ENCODE data around the gene PARM1. TPM values are rescaled to one million over a fixed set of nuclear protein-coding genes. Genes with fewer than 3 reads are reported as not detected.
A peak's percentile ranks its signal among the peaks of the same experiment; 100 is the strongest.

PARM1 gene
- total and polyA plus RNA-seq, 12 donors = 19.7 to 119 (median 71.6) TPM

GRCh38 chr4:74946196-74946595 lies 13.3 kb downstream of the PARM1 start:
- Histone ChIP-seq H3K27ac (no peak overlapping the region), H3K9me3 (peaks cover 0 to 5% (median 0%) of the 10 kb centered on the region in 11 donors), H3K36me3 (no peaks in the 10 kb centered on the region), H3K4me1 (peaks cover 0 to 37% (median 6%) of the 10 kb centered on the region in 9 donors), H3K4me3 (no peak overlapping the region), H3K27me3 (no peaks in the 10 kb centered on the region)
- DNase-seq (no peak), ATAC-seq (no peak)
- 41 to 51% methylated on average over 3 of the region's 3 CpGs for WGBS, 2 donors
- intact Hi-C loops (cut with DNase I) = no loop called here
- TF ChIP-seq, protein P1, sequence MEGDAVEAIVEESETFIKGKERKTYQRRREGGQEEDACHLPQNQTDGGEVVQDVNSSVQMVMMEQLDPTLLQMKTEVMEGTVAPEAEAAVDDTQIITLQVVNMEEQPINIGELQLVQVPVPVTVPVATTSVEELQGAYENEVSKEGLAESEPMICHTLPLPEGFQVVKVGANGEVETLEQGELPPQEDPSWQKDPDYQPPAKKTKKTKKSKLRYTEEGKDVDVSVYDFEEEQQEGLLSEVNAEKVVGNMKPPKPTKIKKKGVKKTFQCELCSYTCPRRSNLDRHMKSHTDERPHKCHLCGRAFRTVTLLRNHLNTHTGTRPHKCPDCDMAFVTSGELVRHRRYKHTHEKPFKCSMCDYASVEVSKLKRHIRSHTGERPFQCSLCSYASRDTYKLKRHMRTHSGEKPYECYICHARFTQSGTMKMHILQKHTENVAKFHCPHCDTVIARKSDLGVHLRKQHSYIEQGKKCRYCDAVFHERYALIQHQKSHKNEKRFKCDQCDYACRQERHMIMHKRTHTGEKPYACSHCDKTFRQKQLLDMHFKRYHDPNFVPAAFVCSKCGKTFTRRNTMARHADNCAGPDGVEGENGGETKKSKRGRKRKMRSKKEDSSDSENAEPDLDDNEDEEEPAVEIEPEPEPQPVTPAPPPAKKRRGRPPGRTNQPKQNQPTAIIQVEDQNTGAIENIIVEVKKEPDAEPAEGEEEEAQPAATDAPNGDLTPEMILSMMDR (IDR thresholded peaks at IDR 0.05) = no peak

DNA sequence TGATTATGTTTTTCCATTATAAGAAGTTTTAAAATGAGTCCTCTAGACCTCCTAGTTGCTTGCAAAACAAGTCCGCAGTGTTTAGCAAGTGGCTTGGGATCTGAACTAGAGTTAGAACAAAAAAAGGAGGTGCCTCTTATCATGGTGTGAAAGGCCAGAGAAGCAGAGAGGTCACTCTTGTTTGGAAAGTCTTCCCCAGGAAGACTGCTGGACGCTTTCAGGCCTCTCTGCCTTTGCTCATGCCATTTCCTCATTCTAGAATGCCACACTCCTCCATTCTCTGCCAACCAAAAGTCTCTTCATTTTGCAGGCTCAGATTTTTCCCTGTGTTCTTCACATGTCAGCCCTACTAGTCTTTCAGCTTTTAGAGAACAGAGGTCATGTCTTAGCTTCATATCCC lies 14.9 kb downstream of the PARM1 start:
- intact Hi-C loops (cut with DNase I) = no loop called here
- DNase-seq = no peak
- WGBS, 2 donors = 44 to 49% methylated on average over 2 of the region's 2 CpGs
- TF ChIP-seq, protein P1 (IDR thresholded peaks at IDR 0.05) = no peak
- H3K36me3 ChIP-seq = no peaks in the 10 kb centered on the region
- H3K27me3 ChIP-seq = no peaks in the 10 kb centered on the region
- no peak overlapping the region for H3K4me3 ChIP-seq
- peaks cover 0 to 5% (median 0%) of the 10 kb centered on the region in 11 donors for H3K9me3 ChIP-seq
- H3K4me1 ChIP-seq = peaks cover 0 to 33% (median 6%) of the 10 kb centered on the region in 9 donors
- peak overlapping the region in 4 of 10 donors; percentile 2 to 35 (median 12) for H3K27ac ChIP-seq
- ATAC-seq = peak in 1 of 8 donors; percentile 65

GRCh38 chr4:74948236-74948635 lies 15.3 kb downstream of the PARM1 start:
- H3K36me3 ChIP-seq = no peaks in the 10 kb centered on the region

DNA sequence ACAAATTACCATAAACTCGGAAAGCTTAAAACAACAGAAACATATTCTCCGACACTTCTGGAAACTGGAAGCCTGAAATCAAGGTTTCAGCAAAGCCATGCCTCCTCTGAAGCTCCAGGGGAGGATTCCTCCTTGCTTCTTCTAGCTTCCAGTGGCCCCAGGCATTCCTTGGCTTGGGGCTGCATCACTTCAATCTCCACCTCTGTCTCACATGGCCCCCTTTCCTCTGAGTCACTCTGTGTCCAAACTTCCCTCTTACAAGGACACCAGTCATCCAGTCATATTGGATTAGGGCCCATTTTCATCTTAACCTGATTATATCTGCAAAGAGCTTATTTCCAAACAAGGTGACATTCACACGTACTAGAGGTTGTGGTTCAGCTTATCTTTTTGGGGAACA lies 17.3 kb downstream of the PARM1 start:
- TF ChIP-seq, protein P1 (IDR thresholded peaks at IDR 0.05) = no peak
- Histone ChIP-seq H3K36me3 (no peaks in the 10 kb centered on the region), H3K27ac (no peak overlapping the region), H3K27me3 (no peaks in the 10 kb centered on the region), H3K4me3 (no peak overlapping the region), H3K4me1 (peaks cover 0 to 20% (median 6%) of the 10 kb centered on the region in 9 donors), H3K9me3 (peaks cover 0 to 5% (median 0%) of the 10 kb centered on the region in 11 donors)
- DNase-seq (no peak), ATAC-seq (no peak)
- 64 to 66% methylated on average over 3 of the region's 3 CpGs for WGBS, 2 donors
- intact Hi-C loops (cut with DNase I) = no loop called here

More at GRCh38 chr4:74948236-74948635, 15.3 kb downstream of the PARM1 start:
- ATAC-seq (no peak), DNase-seq (no peak)
- TF ChIP-seq, protein P1 (IDR thresholded peaks at IDR 0.05) = no peak
- WGBS, 2 donors = 59 to 71% methylated on average over 2 of the region's 2 CpGs
- H3K27me3 ChIP-seq = no peaks in the 10 kb centered on the region
- H3K4me1 ChIP-seq = peaks cover 0 to 29% (median 6%) of the 10 kb centered on the region in 9 donors
- intact Hi-C loops (cut with DNase I) = no loop called here
- peaks cover 0 to 5% (median 0%) of the 10 kb centered on the region in 11 donors for H3K9me3 ChIP-seq
- peak overlapping the region in 3 of 10 donors; percentile 2 to 35 (median 10) for H3K27ac ChIP-seq
- no peak overlapping the region for H3K4me3 ChIP-seq
